Measurements from ENCODE around the gene FAF1.

GRCh38 chr1:50527249-50527986 lies 432.6 kb downstream of the FAF1 start:
- TF ChIP-seq CTCF (IDR thresholded peaks at IDR 0.05) = no peak
- TF ChIP-seq POLR2AphosphoS5 (IDR thresholded peaks at IDR 0.05) = no peak
- TF ChIP-seq POLR2A (IDR thresholded peaks at IDR 0.05; ENCODE audit: low read depth) = no peak
- TF ChIP-seq EP300 (IDR thresholded peaks at IDR 0.05) = no peak

All from esophagus muscularis mucosa (tissue), 4 donors.